HG02623 (cell line): ENCODE data around the gene ITGBL1.
A peak's percentile ranks its signal among the peaks of the same experiment; 100 is the strongest.
"Not testable (repeated sequence)": the region's sequence is repeated elsewhere in the genome, so short reads cannot be mapped to it uniquely, and the experiment has no call there.

Experiments
- ATAC-seq: cut with Tn5 transposase; IDR thresholded peaks from one replicate; pipeline ENCODE4 v1.9.1; 2021; ENCODE audit warnings: moderate library complexity; ENCODE audit not compliant: unreplicated experiment

ITGBL1 gene

DNA sequence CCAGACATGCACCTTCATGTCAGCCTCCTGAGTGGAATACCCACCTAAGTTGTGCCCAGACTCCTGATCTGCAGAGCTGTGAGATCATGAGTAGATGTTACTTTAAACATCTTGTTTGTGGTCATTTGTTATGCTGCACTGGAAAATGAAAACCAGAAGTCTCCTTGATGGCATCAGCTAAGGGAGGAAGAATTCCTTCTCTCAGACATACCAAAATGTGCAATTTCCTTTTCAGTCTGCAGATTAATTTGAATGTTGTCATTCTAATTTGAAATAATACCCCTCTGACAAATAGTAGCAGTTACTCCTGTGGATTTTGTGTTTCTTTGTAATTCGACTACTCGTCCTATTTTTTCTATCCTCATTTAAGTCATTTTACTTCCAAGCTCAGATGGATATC, 59.3 kb downstream of the ITGBL1 start:
- no peak for ATAC-seq

- no peak for ATAC-seq
These were observed 60.2 kb downstream of the ITGBL1 start for GRCh38 chr13:101512650-101513049.

DNA sequence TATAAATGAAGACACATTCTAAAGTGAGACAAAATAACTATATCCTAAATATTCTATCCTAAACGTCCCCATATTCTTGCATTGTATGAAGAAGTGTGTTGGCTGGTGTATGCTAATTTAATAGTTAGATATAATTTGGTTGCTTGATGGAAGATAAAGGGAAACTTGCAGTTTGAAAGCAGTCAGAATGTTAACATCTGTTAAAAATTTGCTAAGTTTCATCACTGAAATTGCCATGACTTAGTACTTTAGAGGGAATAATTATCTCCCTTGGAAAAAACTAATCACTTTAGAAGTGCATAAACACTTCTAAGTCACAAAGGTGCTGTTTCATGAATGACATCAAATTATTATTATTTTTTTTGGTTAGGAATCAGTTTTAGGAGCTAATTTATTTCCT, 61.6 kb downstream of the ITGBL1 start:
- ATAC-seq, result no peak

GRCh38 chr13:101514695-101515275, 62.3 kb downstream of the ITGBL1 start:
- ATAC-seq, result peak; percentile 47

GRCh38 chr13:101515504-101515903, 63.0 kb downstream of the ITGBL1 start:
- ATAC-seq, result no peak

- no peak for ATAC-seq
These were observed 63.8 kb downstream of the ITGBL1 start for GRCh38 chr13:101516262-101516661.

DNA sequence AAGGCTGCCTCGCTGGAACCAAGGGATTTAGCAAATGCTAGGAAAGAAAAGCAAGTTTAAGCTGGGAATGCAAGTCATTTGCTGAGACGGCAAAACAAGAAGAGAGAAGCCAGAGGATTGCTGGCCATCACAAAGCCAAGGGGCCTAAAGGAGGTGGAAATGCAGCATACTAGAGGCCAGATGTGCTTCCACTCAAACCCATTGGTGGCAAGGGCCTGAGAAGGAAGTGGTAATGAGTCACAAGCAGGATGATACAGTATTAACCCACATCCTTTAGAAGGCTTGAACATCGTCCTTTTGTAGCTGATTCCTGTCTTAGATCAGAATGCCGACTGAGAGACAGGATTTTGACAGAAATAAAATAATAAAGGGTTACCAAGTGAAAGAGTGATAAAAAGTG, 68.2 kb downstream of the ITGBL1 start:
- peak; percentile 55 for ATAC-seq

DNA sequence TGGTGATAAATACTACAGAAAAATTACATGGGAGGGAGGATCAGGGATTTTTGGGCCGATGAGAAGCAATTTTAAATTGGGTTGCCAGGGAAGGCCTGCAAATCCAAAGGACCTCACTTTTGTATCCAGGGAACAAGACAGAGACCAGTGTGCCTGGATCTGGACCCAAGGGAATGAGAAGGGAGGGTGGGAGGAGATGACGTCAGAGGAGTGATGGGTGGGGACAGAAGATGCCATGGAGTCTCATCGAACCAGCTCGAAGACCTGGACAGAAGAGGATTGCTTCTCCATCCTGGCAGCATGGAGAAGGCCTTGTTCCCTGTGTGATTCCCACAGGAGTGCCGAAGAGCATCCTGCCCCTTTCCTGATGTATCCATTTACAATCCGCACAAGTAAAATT, 68.9 kb downstream of the ITGBL1 start:
- ATAC-seq, result no peak

DNA sequence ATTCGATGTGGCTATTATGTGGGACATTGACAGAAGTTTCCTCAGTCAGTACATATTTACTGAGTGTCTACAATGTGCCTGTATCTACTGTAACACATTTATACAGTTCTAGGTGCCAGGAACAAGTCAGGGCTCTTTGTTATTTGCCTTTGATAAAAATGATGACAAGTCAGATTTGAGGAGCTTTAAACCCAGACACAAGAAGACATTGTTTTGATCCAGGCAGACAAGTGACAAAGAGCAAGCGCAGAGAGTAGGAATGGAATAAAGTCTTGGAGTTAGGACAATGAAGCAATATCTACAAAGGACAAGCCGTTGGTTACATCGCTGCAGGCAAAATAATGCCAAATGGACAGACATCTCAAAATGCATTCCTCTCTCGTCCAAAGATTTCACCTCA, 70.1 kb downstream of the ITGBL1 start:
- no peak for ATAC-seq

DNA sequence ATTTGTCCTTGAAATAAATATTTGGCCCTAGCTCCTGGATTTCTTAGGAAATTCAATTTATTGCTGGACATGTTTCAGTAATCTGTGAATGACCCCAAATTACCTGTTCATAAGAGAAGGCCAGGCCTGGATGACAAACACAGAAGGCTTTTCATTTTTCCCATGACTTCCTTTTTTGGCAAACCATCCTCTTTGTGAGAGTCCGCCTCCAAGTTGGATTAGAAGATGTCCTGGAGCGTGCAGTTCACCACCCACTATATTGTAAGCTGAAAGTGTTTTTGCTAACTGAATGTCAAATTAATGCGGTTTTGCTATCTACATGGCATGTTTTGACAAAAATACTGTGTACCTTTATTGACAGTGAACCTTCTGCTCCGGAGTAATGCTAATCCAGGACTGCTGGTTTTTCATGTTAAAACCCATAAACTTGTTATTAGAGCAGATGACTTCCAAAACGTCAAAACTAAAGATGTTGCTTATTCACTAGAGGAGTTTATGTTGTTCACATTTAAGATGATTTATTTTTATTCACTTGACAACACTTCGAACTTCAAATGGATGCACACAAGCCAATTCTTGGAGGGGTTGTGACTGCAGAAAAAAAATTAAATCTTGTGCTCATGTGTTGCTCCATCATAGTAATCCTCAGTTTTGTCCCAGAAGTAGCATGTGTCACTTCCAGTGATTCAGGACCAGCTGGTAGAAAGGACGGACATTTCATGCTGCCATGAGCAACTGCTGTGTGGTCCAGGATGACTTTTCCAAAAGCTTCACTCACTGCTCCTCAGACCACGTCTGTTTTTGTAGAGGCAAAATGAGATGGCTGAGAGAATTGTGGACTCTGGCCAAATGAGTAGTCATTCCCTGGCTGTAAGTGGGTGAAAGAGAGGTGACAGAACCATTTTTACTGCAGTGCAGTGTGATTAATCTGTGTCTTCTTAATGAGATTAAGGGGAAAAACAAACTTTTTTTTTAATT, 71.0 kb downstream of the ITGBL1 start:
- no peak for ATAC-seq

DNA sequence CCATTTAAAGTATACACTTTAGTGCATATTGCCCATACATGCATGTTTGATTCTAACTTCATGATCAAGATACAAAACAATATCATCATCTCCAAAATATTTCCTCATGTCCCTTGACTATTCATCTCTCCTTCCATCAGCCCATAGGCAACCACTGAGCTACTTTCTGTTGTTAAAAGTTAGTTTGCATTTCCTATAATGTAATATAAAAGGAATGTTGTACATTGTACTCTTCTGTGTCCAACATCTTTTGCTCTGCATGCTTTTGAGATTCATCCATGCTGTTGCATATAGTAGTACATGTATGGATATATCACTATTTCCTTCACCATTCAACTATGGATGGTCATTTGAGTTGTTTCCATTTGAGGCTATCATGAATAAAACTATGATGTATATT, 74.7 kb downstream of the ITGBL1 start:
- ATAC-seq, result no peak

- ATAC-seq, result no peak
These were observed 76.9 kb downstream of the ITGBL1 start for GRCh38 chr13:101529422-101529821.

DNA sequence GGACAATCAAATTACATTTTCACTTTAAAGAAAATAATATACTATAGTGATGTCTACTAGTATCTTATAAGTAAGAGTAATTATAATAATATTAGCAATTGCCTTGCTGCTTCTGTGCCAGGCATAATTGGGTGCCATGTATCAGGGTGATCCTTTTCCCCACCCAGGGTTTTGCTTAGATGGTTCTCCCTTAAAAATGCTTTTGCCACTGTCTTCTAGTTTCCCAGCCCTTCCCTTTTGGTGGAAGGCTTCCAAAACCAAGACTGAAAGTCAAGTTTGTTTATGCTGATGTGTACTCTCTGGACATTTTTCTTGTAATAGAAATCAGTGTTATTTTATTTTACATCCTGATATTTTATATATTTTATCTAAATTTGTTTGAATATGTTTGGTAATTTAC, 77.8 kb downstream of the ITGBL1 start:
- no peak for ATAC-seq

- no peak for ATAC-seq
These were observed 82.8 kb downstream of the ITGBL1 start for GRCh38 chr13:101535192-101535746.

DNA sequence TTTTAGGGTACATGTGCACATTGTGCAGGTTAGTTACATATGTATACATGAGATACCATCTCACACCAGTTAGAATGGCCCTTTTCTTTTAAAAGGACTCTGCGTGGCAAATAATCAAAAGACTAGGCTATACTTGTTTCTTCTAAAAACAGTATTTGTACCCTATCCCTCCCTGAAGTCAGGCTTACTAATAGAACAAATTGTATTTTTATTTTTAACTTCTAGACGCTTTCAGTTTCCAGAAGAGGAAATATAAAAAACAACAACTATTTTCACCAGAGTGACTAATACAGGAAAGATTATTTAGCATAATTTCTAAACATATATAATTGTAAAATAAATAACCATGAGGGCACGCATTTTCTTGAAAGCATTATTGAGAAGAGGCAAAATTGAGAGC, 83.6 kb downstream of the ITGBL1 start:
- no peak for ATAC-seq

GRCh38 chr13:101544544-101544943, 92.1 kb downstream of the ITGBL1 start:
- not testable (repeated sequence) for ATAC-seq

DNA sequence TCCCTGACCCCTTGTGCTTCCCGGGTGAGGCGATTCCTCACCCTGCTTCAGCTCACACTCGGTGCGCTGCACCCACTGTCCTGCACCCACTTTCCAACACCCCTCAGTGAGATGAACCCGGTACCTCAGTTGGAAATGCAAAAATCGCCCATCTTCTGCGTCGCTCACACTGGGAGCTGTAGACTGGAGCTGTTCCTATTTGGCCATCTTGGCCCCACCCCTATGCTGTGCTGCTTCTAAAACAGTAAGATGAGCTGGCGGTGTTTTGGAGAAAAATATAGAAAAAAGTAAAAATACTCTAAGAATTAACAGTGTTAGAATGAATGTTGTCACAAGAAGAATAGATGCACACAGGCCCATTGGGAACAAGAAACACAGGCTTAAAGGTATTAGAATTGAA, 92.5 kb downstream of the ITGBL1 start:
- ATAC-seq, result no peak

DNA sequence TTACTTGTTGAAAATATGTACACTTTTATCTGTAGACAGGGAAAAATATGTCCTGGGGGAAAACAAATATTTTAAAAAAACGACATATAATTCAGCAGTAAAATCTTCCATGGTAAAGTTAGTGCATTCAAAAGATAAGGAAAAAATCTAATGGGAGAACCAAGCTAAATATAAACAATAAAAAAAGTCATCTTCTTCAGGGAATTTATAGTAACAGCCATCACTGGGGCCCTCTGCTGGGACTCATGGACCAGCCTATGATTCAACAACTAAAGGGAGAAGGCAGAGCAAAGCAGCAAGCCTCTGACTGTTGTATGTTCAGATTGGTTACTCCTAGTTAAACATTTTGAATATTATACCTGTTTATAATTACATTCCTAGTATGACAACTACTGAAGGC, 93.0 kb downstream of the ITGBL1 start:
- ATAC-seq, result no peak

DNA sequence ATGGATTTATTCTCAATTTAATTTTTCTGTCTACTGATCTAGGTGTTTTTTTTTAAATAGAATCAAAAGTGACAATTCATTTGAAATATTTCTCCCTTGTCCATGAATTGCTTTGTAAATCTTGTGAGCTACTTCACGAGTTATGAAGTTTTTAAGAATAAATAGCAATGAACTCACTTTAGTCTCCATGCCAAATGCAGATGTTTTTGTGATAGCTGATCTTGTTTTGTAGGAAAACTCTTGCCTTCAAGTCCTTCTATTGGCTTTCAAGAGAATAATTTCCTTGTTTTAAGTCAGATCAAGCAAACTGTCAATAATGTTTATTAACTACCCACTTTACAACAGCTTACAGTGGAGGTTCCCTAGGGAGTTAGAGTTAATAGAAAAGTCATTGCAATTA, 99.8 kb downstream of the ITGBL1 start:
- no peak for ATAC-seq

DNA sequence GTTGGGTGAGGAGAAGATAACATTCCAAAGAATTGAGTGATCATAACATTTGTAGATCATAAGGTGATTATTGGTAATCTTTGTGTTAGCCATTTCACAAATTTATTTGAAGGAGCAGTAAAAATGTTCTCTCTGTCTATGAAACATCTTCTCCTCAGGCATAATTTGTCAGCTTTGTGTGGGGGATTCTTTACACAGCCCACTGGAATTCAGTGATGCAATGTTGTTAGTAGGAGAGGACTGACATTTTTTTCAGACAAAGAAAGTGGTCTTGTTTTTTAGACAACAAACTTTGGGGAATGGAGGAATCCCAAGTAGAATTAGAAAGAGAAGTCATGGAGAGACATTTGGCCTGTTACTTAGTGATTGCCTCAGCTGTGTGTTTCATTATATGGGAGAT, 100.3 kb downstream of the ITGBL1 start:
- no peak for ATAC-seq

DNA sequence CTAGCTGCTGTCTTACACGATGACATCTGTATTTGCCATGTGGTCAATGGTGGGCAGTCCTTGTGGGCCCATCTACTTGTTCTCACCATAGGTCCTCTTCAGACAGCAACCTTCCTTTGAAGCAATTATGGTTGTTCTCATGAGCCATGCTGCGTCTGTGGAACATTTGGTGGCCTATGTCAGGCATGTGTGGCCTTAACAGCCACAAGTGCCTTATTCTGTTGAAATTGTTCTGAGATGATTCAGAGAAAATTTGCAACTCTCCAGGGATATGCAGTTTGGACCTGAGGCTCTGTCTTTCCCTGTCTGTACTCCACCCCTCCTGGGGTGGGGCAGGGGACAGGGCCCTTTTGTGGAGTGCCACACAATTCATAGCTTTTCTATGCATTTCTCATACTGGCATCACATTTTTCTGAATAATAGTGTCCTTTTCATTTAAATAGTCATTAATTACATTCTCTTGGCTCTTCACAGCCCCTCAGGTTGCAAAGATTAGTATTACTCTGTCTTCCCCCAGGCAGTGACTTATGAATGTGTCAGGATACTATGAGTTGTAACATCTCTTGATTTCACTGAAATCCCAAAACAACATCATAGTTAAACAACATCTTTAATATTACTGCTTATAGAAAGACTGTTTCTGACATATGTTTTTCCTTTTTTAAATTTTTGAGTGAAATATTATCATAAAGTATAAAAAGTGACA, 102.1 kb downstream of the ITGBL1 start:
- no peak for ATAC-seq

DNA sequence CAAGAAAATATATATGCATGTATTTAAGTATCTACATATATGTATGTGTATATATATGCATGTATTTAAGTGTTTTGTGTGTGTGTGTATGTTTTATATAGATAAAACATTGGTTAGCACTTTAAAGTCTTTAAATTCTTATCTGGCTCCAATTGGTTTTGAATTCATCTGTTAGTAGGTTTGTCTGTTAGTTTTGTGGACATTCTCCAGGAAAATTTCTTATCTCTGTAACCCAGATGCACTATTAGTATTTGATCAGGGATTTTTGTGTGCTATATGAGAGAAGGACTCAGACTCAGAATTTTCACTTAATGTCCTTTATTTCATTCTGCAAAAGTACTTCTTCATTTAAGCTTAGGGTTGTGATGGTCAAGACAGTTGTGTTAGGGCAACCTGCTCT, 103.1 kb downstream of the ITGBL1 start:
- ATAC-seq, result no peak
